Peyer's patch (tissue), 4 donors: ENCODE results near the gene PKD1. TPM values are rescaled to one million over a fixed set of nuclear protein-coding genes. Genes with fewer than 3 reads are reported as not detected.

ENCODE experiments used
- DNase-seq, 3 donors: peaks; one replicate each; pipeline ENCODE4 v3.0.0-alpha.2; 2017 to 2019
- H3K27ac ChIP-seq, 4 donors: fragments of 200-600 bp; sonication (generic); one replicate each; pipeline ENCODE4 v1.5.1; 2016 to 2019
- H3K27me3 ChIP-seq, 2 donors: fragments of 200-600 bp; sonication (generic); one replicate each; pipeline ENCODE4 v1.5.1; 2019
- H3K36me3 ChIP-seq, 3 donors: fragments of 200-600 bp; sonication (generic); one replicate each; pipeline ENCODE4 v1.5.1; 2016 to 2019
- H3K4me1 ChIP-seq, 4 donors: fragments of 200-600 bp; sonication (generic); one replicate each; pipeline ENCODE4 v1.5.1; 2016 to 2019
- H3K4me3 ChIP-seq, 4 donors: fragments of 200-600 bp; sonication (generic); 1 replicate in 3 of 4; 2 replicates in 1 of 4; pipeline ENCODE4 v1.5.1; 2016 to 2019; ENCODE audit warnings: mild to moderate bottlenecking in 1 of 4
- H3K9me3 ChIP-seq, 4 donors: fragments of 200-600 bp; sonication (generic); one replicate each; pipeline ENCODE4 v1.5.1; 2016 to 2019; ENCODE audit warnings: mild to moderate bottlenecking in 1 of 4
- POLR2A ChIP-seq, 2 donors: fragments of 450-650 bp; IDR thresholded peaks; one replicate each; pipeline ENCODE4 v1.5.1; 2017; ENCODE audit warnings: antibody characterized with exemption in 2 of 2, mild to moderate bottlenecking in 2 of 2, moderate library complexity in 2 of 2
- total RNA-seq, 4 donors: library from RNA; depleted of rRNA; stranded (reverse); fragments of >200 nt; gene quantifications; one replicate each; pipeline ENCODE4 v1.1.0, GENCODE V29; 2016
- TF ChIP-seq, protein P1 (sequence below), 6 experiments: fragments of 450-650 bp in 4 of 6; fragments of 200-600 bp in 2 of 6; sonication (generic) in 1 of 6; IDR thresholded peaks; one replicate each; pipeline ENCODE4 v1.5.1; 2017 to 2019; ENCODE audit warnings: antibody characterized with exemption in 6 of 6, mild to moderate bottlenecking in 3 of 6, moderate library complexity in 1 of 6

The PKD1 gene
- total RNA-seq, 4 donors from 2014 or later, result 64.6 to 305 (median 188) TPM

DNA sequence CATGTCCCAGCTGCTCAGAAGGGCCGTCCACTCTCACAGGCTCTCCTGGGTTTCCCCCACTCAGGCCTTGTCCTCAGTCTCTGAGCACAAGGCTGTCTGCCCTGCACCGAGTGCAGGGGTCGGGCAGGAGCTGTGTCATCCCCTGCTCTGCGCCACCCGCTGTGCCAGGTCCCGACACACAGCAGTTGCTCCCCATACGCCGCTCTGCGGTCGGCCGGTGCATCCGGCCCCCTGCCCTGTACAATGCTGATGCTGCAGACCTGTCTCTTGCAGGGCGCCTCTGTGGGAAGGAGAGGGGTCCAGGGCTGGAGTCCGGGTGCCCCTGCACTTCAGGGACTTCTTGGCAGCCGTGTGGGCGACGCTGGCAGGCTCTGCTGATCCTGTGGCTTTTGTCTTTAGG lies 81.8 kb downstream of the PKD1 start:
- Histone ChIP-seq H3K4me1 (peaks cover 0 to 8% (median under 1%) of the 10 kb centered on the region in 4 donors), H3K27ac (no peak overlapping the region), H3K9me3 (no peaks in the 10 kb centered on the region), H3K4me3 (no peak overlapping the region), H3K36me3 (peaks cover 0 to 80% (median 0%) of the 10 kb centered on the region in 3 donors), H3K27me3 (no peaks in the 10 kb centered on the region)
- TF ChIP-seq, protein P1, sequence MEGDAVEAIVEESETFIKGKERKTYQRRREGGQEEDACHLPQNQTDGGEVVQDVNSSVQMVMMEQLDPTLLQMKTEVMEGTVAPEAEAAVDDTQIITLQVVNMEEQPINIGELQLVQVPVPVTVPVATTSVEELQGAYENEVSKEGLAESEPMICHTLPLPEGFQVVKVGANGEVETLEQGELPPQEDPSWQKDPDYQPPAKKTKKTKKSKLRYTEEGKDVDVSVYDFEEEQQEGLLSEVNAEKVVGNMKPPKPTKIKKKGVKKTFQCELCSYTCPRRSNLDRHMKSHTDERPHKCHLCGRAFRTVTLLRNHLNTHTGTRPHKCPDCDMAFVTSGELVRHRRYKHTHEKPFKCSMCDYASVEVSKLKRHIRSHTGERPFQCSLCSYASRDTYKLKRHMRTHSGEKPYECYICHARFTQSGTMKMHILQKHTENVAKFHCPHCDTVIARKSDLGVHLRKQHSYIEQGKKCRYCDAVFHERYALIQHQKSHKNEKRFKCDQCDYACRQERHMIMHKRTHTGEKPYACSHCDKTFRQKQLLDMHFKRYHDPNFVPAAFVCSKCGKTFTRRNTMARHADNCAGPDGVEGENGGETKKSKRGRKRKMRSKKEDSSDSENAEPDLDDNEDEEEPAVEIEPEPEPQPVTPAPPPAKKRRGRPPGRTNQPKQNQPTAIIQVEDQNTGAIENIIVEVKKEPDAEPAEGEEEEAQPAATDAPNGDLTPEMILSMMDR (IDR thresholded peaks at IDR 0.05), result no peak
- no peak for TF ChIP-seq POLR2A (IDR thresholded peaks at IDR 0.05)
- no peak for DNase-seq

DNA sequence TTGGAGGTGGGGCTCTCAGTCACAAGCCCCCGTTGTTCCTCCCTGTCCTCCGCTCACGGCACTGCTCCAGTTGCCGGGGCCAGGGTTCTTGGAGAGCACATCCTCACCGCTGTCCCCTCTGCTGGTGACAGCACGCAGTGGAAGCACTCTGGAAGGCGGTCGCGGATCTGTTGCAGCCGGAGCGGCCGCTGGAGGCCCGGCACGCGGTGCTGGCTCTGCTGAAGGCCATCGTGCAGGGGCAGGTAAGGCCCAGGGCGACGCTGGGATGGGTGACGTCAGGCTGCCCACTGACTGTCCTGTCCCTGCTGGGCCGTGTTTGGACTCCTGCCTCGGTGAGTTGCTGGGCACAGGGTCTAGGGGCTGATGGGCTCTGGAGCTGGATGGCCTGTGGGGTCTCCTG lies 82.5 kb downstream of the PKD1 start:
- Histone ChIP-seq H3K9me3 (no peaks in the 10 kb centered on the region), H3K27ac (no peak overlapping the region), H3K4me1 (peaks cover 0 to 12% (median 5%) of the 10 kb centered on the region in 4 donors), H3K4me3 (no peak overlapping the region), H3K27me3 (no peaks in the 10 kb centered on the region), H3K36me3 (peaks cover 0 to 73% (median 0%) of the 10 kb centered on the region in 3 donors)
- DNase-seq, result no peak
- TF ChIP-seq POLR2A (IDR thresholded peaks at IDR 0.05), result no peak
- TF ChIP-seq, protein P1 (IDR thresholded peaks at IDR 0.05), result no peak

DNA sequence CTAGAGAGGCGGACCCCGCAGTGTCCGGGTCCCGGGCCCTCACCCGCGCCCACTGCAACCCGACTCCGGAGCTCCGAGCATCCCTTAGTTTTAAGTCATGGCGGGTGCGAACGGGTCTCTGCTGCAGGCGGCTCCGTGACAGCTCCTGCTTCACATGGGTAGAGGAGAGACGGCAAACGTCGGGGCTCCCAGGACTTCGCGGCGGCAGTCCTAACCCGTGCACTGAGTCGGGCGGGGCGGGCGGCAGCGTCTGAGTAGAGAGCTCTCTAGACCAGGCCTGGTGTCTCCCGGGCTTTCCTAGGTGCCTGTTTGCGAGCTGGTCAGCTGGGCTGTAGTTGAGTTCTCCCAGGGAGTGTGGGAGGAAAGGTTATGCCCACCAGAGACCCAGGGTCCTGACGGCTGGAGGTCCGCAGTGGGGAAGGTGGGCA lies 87.6 kb downstream of the PKD1 start:
- TF ChIP-seq, protein P1 (IDR thresholded peaks at IDR 0.05), result no peak
- no peak for TF ChIP-seq POLR2A (IDR thresholded peaks at IDR 0.05)
- Histone ChIP-seq H3K9me3 (no peaks in the 10 kb centered on the region), H3K36me3 (peaks cover 0 to 31% (median 0%) of the 10 kb centered on the region in 3 donors), H3K27ac (peak overlapping the region; percentile 55 to 77 (median 73)), H3K27me3 (no peaks in the 10 kb centered on the region), H3K4me1 (peaks cover 7 to 37% (median 11%) of the 10 kb centered on the region in 4 donors), H3K4me3 (peak overlapping the region; percentile 76 to 93 (median 88))
- peak in 1 of 3 donors; percentile 58 for DNase-seq

- peak; percentile 95 to 98 (median 97) for DNase-seq
- Histone ChIP-seq H3K36me3 (peaks cover 0 to 26% (median 0%) of the 10 kb centered on the region in 3 donors), H3K4me3 (peak within 1 kb of the TSS; percentile 76 to 93 (median 88)), H3K4me1 (peaks cover 7 to 41% (median 11%) of the 10 kb centered on the region in 4 donors), H3K27ac (peak within 1 kb of the TSS; percentile 55 to 77 (median 73)), H3K27me3 (no peaks in the 10 kb centered on the region), H3K9me3 (no peaks in the 10 kb centered on the region)
- TF ChIP-seq POLR2A (IDR thresholded peaks at IDR 0.05), result no peak
- TF ChIP-seq, protein P1 (IDR thresholded peaks at IDR 0.05), result peak; percentile 38 to 73 (median 64)
These were observed 88.2 kb downstream of the PKD1 start, which contains the start of the genes NTHL1 and TSC2 for GRCh38 chr16:2047330-2048115. Gene NTHL1, minus strand, starts transcription at chr16:2047834. Its CDS starts 11 bp downstream, at chr16:2047823. Gene TSC2, plus strand, starts transcription at chr16:2047985. Its CDS starts 631 bp downstream, at chr16:2048616.

- Histone ChIP-seq H3K4me1 (peaks cover 7 to 47% (median 11%) of the 10 kb centered on the region in 4 donors), H3K36me3 (peaks cover 0 to 20% (median 0%) of the 10 kb centered on the region in 3 donors), H3K27me3 (no peaks in the 10 kb centered on the region), H3K27ac (peak overlapping the region; percentile 55 to 77 (median 73)), H3K9me3 (no peaks in the 10 kb centered on the region), H3K4me3 (peak overlapping the region; percentile 76 to 93 (median 88))
- TF ChIP-seq, protein P1 (IDR thresholded peaks at IDR 0.05), result no peak
- TF ChIP-seq POLR2A (IDR thresholded peaks at IDR 0.05), result no peak
- DNase-seq, result no peak
These were observed 88.8 kb downstream of the PKD1 start for GRCh38 chr16:2046893-2047329.
